Astrocyte of the hippocampus (primary cell): Measurements from ENCODE around the gene COA1.
"Not testable (repeated sequence)": the region's sequence is repeated elsewhere in the genome, so short reads cannot be mapped to it uniquely, and the experiment has no call there.

Source experiments
- DNase-seq: peaks from one replicate; pipeline ENCODE4 v3.0.0; 2011; ENCODE audit warnings: low read depth, low spot score

COA1 gene

GRCh38 chr7:43729214-43729923 is at the start of gene COA1:
TSS of gene COA1 (minus strand) at chr7:43729523. CDS start at chr7:43648614, 80,909 bp downstream.
- DNase-seq = peak; percentile 96

GRCh38 chr7:43778293-43779044 is 49.1 kb upstream of the COA1 start:
- DNase-seq = not testable (repeated sequence)

DNA sequence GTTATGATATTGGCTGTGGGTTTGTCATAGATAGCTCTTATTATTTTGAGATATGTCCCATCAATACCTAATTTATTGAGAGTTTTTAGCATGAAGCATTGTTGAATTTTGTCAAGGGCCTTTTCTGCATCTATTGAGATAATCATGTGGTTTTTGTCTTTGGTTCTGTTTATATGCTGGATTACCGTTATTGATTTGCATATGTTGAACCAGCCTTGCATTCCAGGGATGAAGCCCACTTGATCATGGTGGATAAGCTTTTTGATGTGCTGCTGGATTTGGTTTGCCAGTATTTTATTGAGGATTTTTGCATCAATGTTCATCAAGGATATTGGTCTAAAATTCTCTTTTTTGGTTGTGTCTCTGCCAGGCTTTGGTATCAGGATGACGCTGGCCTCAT is 45.9 kb upstream of the COA1 start:
- not testable (repeated sequence) for DNase-seq

GRCh38 chr7:43773268-43773667 is 43.9 kb upstream of the COA1 start:
- DNase-seq = not testable (repeated sequence)

GRCh38 chr7:43771573-43771972 is 42.2 kb upstream of the COA1 start:
- DNase-seq = no peak

DNA sequence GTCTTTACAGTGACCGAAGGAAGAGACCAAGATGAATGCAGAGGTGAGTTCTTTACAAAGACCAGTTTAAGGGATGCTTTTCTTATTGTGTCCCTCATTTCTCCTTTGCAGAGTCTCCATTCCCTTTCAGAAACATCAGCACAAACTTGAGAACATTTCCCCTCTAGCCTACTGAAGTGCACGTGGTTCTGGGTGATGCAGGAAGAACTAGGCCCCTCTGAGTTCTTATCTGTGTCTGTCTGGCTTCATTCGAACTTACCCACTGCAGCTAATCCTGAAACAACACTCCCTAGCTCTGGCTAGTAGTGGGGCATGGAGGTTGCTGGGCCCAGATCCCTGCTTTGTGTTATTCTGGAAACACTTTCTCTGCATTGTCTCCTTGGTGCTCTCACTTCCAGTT is 41.8 kb upstream of the COA1 start:
- no peak for DNase-seq

GRCh38 chr7:43769791-43770465 is 40.6 kb upstream of the COA1 start:
- DNase-seq = no peak

DNA sequence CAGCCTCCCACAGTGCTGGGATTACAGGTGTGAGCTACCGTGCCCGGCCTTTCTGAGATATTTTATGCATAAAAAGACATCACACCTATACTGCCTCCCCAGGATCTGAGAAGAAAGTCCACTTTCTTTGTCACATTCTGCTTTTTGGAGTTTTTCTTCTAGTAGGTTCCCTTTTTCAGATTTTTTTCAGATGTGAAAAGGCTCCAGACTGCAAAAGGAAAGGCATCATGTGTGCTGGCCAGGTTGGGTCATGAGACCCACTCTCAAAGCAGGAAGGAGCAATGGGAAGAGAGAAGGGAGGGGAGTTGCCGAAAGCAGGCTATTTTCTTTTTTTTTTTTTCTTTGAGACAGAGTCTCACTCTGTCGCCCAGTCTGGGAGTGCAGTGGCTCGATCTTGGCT is 40.0 kb upstream of the COA1 start:
- DNase-seq = no peak

GRCh38 chr7:43768887-43769272 is 39.6 kb upstream of the COA1 start:
- DNase-seq = no peak

DNA sequence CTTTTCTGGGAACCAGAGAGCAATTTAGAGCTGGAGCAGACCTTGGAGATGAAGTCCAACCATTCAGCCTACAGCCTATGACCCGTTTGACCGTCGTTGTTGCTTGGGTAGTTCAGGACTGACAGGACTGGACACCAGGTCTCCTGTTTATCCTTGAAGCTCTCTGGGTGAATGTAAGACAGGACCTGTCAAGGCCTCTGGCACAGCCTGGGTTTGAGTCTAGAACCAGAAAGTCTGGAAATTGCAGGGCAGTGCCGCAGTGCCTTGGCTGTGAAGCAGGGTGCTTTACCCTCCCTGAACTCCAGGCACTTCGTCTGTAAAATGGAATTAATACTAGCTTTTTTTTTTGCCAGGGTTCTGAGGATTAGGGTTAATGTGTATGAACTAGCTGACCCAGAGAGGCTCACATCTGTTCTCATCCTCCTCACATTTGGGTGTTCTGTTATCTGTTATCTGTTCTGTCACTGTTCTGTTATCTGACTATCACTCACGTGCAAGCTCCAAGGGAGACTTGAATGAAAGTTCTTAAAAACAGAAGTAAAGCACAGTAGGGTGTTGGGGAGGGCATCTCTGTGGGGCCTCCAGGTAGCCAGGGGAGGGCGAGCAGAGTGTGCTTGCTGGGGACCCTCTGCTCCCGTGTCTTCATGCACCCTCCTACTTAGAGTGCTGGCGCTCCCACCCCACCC is 39.0 kb upstream of the COA1 start:
- no peak for DNase-seq

DNA sequence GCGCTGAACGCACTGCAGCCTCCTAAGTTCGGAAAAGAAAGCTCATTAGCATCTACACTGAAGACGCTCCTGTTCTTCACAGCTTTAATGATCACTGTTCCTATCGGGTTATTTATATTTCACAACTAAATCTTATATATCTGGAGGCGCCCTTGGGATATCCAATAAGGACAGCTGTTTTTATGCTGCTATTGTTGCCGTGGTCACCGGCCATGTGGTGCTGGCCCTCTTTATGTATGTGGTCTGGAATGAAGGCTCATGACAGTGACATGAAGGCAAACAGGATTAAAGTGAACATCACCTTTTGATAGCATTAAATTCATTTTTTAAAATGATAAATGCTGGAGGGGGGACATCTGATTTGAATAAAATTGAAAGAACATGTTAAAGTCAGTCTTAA is 38.0 kb upstream of the COA1 start:
- DNase-seq = no peak

- DNase-seq = no peak
Observed at GRCh38 chr7:43766564-43766963, 37.2 kb upstream of the COA1 start.

GRCh38 chr7:43764807-43765491 is 35.6 kb upstream of the COA1 start:
- no peak for DNase-seq

GRCh38 chr7:43764039-43764761 is 34.9 kb upstream of the COA1 start:
- no peak for DNase-seq

DNA sequence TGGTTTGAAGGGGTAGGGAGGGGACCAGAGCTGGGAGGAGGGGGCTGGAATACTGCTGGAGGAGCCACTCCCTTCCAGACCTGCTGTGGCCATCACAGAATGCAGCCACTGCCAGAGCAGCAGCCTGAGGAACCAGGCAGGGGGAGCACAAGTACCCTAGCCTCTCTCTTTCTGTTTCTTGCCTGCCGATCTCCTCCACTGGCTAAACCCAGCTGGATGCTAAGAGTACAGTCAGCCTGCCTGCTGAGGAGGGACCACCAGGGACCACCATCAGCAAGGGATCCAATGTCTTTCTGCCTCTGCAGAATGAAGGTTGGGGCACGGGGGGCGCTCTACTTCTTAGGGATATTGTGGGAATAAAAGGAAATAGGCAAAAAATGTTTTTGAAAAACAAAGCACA is 33.9 kb upstream of the COA1 start:
- DNase-seq = no peak

DNA sequence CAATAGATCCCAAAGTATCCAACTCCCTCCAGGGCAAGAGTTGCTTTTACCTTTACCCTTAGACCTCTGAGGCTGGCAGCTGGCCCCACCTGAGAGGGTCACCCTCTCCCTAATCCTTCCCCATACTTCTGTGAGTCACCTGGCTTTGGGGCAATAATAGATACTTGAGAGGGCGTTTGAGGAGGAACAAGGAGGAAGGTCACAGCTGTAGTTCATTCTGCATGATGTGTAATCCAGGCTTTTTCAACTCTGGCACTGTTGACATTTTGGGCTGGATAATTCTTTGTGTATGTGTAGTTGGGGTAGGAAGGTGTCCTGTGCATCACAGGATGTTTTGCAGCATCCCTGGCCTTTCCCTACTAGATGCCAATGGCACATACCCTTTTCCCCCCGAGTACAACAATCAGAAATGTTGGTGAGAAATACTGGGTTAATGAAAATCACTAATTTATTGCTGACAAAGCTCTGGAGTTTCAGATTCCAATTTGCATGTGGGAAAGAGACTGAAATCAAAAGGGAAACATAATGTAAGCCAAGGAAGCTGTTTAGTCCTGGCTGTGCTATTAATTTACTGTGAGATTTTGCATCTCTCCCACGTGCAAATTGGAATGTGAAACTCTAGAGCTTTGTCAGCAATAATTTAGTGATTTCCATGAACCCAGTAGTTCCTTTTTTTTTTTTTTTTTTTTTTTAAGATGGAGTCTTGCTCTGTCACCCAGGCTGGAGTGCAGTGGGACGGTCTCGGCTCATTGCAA is 32.8 kb upstream of the COA1 start:
- no peak for DNase-seq

- no peak for DNase-seq
Observed at GRCh38 chr7:43761382-43761781, 32.1 kb upstream of the COA1 start.

- no peak for DNase-seq
Observed at GRCh38 chr7:43760861-43761260, 31.5 kb upstream of the COA1 start.

GRCh38 chr7:43758822-43759683 is 29.7 kb upstream of the COA1 start:
- peak; percentile 78 for DNase-seq
